PC-9 (cell line): ENCODE results near the gene CFAP410. TPM values are rescaled to one million over a fixed set of nuclear protein-coding genes. Genes with fewer than 3 reads are reported as not detected.

Experiments
- BruUV-seq: library from RNA; stranded (reverse); fragments of 400-500 nt; replicated peaks from 2 replicates; lab custom pipeline; 2021; lab: Mats Ljungman, UMichigan
- CTCF ChIA-PET: fragments of 300-600 bp; sonication (Branson Sonifier 250); formaldehyde crosslinking; loops from one replicate; lab custom pipeline; 2022; ENCODE audit warnings: antibody characterized with exemption; lab: Charles Lee
- POLR2A ChIA-PET: fragments of 300-600 bp; sonication (Branson Sonifier 250); formaldehyde crosslinking; loops from one replicate; lab custom pipeline; 2022; ENCODE audit warnings: antibody characterized with exemption; ENCODE audit not compliant: unreplicated experiment; lab: Charles Lee
- DNase-seq, 2 experiments: peaks; one replicate each; pipeline versions ENCODE4 v3.0.0 to v3.0.0-alpha.2; 2015 to 2022; ENCODE audit warnings: mixed read lengths in 1 of 2
- H2AFZ ChIP-seq: fragments of 200-600 bp; sonication (generic); 2 replicates; pipeline ENCODE4 v1.8.1; 2017; ENCODE audit warnings: antibody characterized with exemption
- H3F3A ChIP-seq: fragments of 200-600 bp; sonication (generic); 2 replicates; pipeline ENCODE4 v1.8.1; 2017; ENCODE audit warnings: antibody characterized with exemption, mild to moderate bottlenecking, low read depth; ENCODE audit not compliant: insufficient read depth
- H3K27ac ChIP-seq: fragments of 200-600 bp; sonication (generic); 2 replicates; pipeline ENCODE4 v1.6.1; 2016; ENCODE audit warnings: mixed run types
- H3K27me3 ChIP-seq: fragments of 200-600 bp; sonication (generic); 2 replicates; pipeline ENCODE4 v1.6.1; 2016; ENCODE audit warnings: low read depth, mixed run types; ENCODE audit not compliant: insufficient read depth
- H3K36me3 ChIP-seq: fragments of 200-600 bp; sonication (generic); 2 replicates; pipeline ENCODE4 v1.6.1; 2016; ENCODE audit warnings: low read depth, mixed run types
- H3K4me1 ChIP-seq: fragments of 200-600 bp; sonication (generic); replicated peaks from 2 replicates; pipeline ENCODE4 v1.6.1; 2016; ENCODE audit warnings: mixed run types; ENCODE audit not compliant: insufficient read depth
- H3K4me2 ChIP-seq: fragments of 200-600 bp; sonication (generic); 2 replicates; pipeline ENCODE4 v1.6.1; 2017; ENCODE audit warnings: mixed run types
- H3K4me3 ChIP-seq: fragments of 200-600 bp; sonication (generic); 2 replicates; pipeline ENCODE4 v1.6.1; 2016; ENCODE audit warnings: mixed run types
- H3K79me2 ChIP-seq: fragments of 200-600 bp; sonication (generic); 2 replicates; pipeline ENCODE4 v1.6.1; 2017; ENCODE audit warnings: low read depth, mixed run types
- H3K9me2 ChIP-seq: fragments of 200-600 bp; sonication (generic); 2 replicates; pipeline ENCODE4 v1.8.1; 2017; ENCODE audit warnings: mild to moderate bottlenecking; ENCODE audit not compliant: insufficient read depth
- H3K9me3 ChIP-seq: fragments of 200-600 bp; sonication (generic); 2 replicates; pipeline ENCODE4 v1.8.1; 2016; ENCODE audit warnings: low read depth; ENCODE audit not compliant: insufficient read depth
- H4K20me1 ChIP-seq: fragments of 200-600 bp; sonication (generic); 2 replicates; pipeline ENCODE4 v1.8.1; 2017; ENCODE audit not compliant: insufficient read depth
- EZH2 ChIP-seq: fragments of 200-600 bp; sonication (generic); IDR thresholded peaks from 2 replicates; pipeline ENCODE4 v1.8.0; 2017; ENCODE audit warnings: antibody characterized with exemption, low read depth
- intact Hi-C: fragments of 100-400 bp; cut with micrococcal nuclease; formaldehyde crosslinking; loops from one replicate; pipeline ENCODE4 v1.10.0; 2022; ENCODE audit not compliant: unreplicated experiment
- total RNA-seq: library from RNA; stranded (reverse); gene quantifications from 2 replicates; pipeline ENCODE4 v1.2.3, GENCODE V29; 2021
- TF ChIP-seq, protein P1 (sequence below): fragments of 200-600 bp; sonication (generic); conservative IDR thresholded peaks from 2 replicates; pipeline ENCODE4 v1.6.1; 2017; ENCODE audit warnings: mixed run types, antibody characterized with exemption, mild to moderate bottlenecking, moderate library complexity

CFAP410 gene
- total RNA-seq, 1 experiment from 2014 or later, result 12.5 TPM

- ChIA-PET CTCF (interaction anchor here (0.6 kb wide), 1 partner anchor 12 kb away, joined by 3 read pairs; no protein-coding TSS in a partner anchor), POLR2A (no interaction called here)
- Histone ChIP-seq H4K20me1 (peaks cover 4% of the 10 kb centered on the region; the same call in 1 of the 2 replicates), H3K9me2 (no peaks in the 10 kb centered on the region), H3K9me3 (no peaks in the 10 kb centered on the region), H3K79me2 (peaks cover 7% of the 10 kb centered on the region; the same call in 1 of the 2 replicates), H3K27ac (no peak overlapping the region), H3F3A (peaks cover 10% of the 10 kb centered on the region; the same call in 1 of the 2 replicates), H3K4me3 (no peak overlapping the region), H3K4me2 (no peak overlapping the region), H3K4me1 (peaks cover 25% of the 10 kb centered on the region; the same call in 1 of the 2 replicates), H3K27me3 (no peaks in the 10 kb centered on the region), H3K36me3 (no peaks in the 10 kb centered on the region), H2AFZ (no peak overlapping the region)
- BruUV-seq, result no TSS peak
- intact Hi-C loops, result no loop called here
- DNase-seq, result no peak
- no peak for TF ChIP-seq EZH2
- TF ChIP-seq, protein P1, sequence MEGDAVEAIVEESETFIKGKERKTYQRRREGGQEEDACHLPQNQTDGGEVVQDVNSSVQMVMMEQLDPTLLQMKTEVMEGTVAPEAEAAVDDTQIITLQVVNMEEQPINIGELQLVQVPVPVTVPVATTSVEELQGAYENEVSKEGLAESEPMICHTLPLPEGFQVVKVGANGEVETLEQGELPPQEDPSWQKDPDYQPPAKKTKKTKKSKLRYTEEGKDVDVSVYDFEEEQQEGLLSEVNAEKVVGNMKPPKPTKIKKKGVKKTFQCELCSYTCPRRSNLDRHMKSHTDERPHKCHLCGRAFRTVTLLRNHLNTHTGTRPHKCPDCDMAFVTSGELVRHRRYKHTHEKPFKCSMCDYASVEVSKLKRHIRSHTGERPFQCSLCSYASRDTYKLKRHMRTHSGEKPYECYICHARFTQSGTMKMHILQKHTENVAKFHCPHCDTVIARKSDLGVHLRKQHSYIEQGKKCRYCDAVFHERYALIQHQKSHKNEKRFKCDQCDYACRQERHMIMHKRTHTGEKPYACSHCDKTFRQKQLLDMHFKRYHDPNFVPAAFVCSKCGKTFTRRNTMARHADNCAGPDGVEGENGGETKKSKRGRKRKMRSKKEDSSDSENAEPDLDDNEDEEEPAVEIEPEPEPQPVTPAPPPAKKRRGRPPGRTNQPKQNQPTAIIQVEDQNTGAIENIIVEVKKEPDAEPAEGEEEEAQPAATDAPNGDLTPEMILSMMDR, result no peak
Measured at GRCh38 chr21:44296916-44297315, 42.3 kb downstream of the CFAP410 start.

- CTCF ChIA-PET, result no interaction called here
- Histone ChIP-seq H3K27ac (no peak overlapping the region), H3F3A (peaks cover 10% of the 10 kb centered on the region; the same call in 1 of the 2 replicates), H4K20me1 (peaks cover 4% of the 10 kb centered on the region; the same call in 1 of the 2 replicates), H2AFZ (no peak overlapping the region), H3K79me2 (peaks cover 4% of the 10 kb centered on the region; the same call in 1 of the 2 replicates), H3K9me3 (no peaks in the 10 kb centered on the region), H3K4me2 (no peak overlapping the region), H3K9me2 (no peaks in the 10 kb centered on the region), H3K4me1 (peaks cover 23% of the 10 kb centered on the region; the same call in 1 of the 2 replicates), H3K27me3 (no peaks in the 10 kb centered on the region), H3K36me3 (no peaks in the 10 kb centered on the region), H3K4me3 (no peak overlapping the region)
- no peak for DNase-seq
- TF ChIP-seq, protein P1, result no peak
- no peak for TF ChIP-seq EZH2
- no TSS peak for BruUV-seq
- intact Hi-C loops, result no loop called here
- POLR2A ChIA-PET, result no interaction called here
Measured at GRCh38 chr21:44296103-44296519, 43.1 kb downstream of the CFAP410 start.

DNA sequence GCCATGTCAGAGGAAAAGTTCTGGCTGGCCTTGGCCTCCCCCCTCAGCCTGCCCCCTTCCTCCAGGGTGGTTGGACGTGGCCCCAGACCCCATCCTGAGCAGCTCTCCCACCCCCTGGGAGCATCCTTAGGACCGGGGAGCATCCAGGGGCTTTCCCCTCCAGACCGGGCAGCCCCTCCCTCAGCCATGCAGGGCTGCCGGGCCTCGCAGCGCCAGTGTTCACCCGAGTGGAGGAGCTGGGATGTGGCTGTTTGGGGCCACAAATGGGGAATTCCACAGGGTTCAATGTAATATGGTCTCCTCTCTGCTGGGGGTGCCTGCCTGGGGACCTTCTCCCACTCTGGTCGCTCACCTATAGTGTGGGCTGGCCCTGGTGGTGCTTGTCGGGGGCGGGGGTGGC is 43.5 kb downstream of the CFAP410 start:
- BruUV-seq, result no TSS peak
- CTCF ChIA-PET, result no interaction called here

More for the DNA sequence above, 43.5 kb downstream of the CFAP410 start:
- Histone ChIP-seq H3K27me3 (no peaks in the 10 kb centered on the region), H4K20me1 (no peaks in the 10 kb centered on the region), H3K4me2 (no peak overlapping the region), H3K9me2 (no peaks in the 10 kb centered on the region), H3K36me3 (no peaks in the 10 kb centered on the region), H2AFZ (no peak overlapping the region), H3K4me1 (peaks cover 18% of the 10 kb centered on the region; the same call in 1 of the 2 replicates), H3K4me3 (no peak overlapping the region), H3F3A (peaks cover 10% of the 10 kb centered on the region; the same call in 1 of the 2 replicates), H3K9me3 (no peaks in the 10 kb centered on the region), H3K27ac (no peak overlapping the region), H3K79me2 (no peaks in the 10 kb centered on the region)
- no peak for DNase-seq
- intact Hi-C loops, result no loop called here
- POLR2A ChIA-PET, result no interaction called here
- TF ChIP-seq EZH2, result no peak
- TF ChIP-seq, protein P1, result no peak
